Liver (tissue), 3 donors: ENCODE results near the gene PPFIBP1.

Source experiments
- GABPA ChIP-seq, 2 donors: IDR thresholded peaks in 1 of 2; conservative IDR thresholded peaks in 1 of 2; 2 replicates each; pipeline ENCODE4 v1.6.1; 2016; ENCODE audit warnings: antibody characterized with exemption in 2 of 2, mild to moderate bottlenecking in 1 of 2, moderate library complexity in 1 of 2
- RAD21 ChIP-seq, 2 donors: IDR thresholded peaks; 2 replicates each; pipeline ENCODE4 v1.6.1; 2016; ENCODE audit warnings: antibody characterized with exemption in 2 of 2, mild to moderate bottlenecking in 2 of 2
- REST ChIP-seq: IDR thresholded peaks from 2 replicates; pipeline ENCODE4 v1.6.1; 2016; ENCODE audit warnings: antibody characterized with exemption, mild to moderate bottlenecking
- RXRA ChIP-seq, 2 donors: IDR thresholded peaks; 2 replicates each; pipeline ENCODE4 v1.6.1; 2017 to 2018; ENCODE audit warnings: antibody characterized with exemption in 2 of 2, mild to moderate bottlenecking in 1 of 2
- TAF1 ChIP-seq: conservative IDR thresholded peaks from 2 replicates; pipeline ENCODE4 v1.6.1; 2016; ENCODE audit warnings: antibody characterized with exemption, mild to moderate bottlenecking
- TF ChIP-seq, protein P1 (sequence below): fragments of 150-350 bp; IDR thresholded peaks from 2 replicates; pipeline ENCODE4 v1.5.1; 2017; ENCODE audit warnings: improper control_type of control experiment, low read depth, low read length; ENCODE audit not compliant: missing input control
- TF ChIP-seq, protein P2 (sequence below): IDR thresholded peaks from 2 replicates; pipeline ENCODE4 v1.6.1; 2016; ENCODE audit warnings: antibody characterized with exemption
- donor health status: healthy.
- donor health status: healthy.

GRCh38 chr12:27627123-27627852, 103.3 kb downstream of the PPFIBP1 start:
- TF ChIP-seq REST (no peak), TAF1 (no peak), RXRA (IDR thresholded peaks at IDR 0.05) (no peak), RAD21 (IDR thresholded peaks at IDR 0.05) (no peak), GABPA (IDR thresholded peaks at IDR 0.05 in 1 of 2, conservative IDR thresholded peaks at IDR 0.05 in 1 of 2) (no peak)
- TF ChIP-seq, protein P1, sequence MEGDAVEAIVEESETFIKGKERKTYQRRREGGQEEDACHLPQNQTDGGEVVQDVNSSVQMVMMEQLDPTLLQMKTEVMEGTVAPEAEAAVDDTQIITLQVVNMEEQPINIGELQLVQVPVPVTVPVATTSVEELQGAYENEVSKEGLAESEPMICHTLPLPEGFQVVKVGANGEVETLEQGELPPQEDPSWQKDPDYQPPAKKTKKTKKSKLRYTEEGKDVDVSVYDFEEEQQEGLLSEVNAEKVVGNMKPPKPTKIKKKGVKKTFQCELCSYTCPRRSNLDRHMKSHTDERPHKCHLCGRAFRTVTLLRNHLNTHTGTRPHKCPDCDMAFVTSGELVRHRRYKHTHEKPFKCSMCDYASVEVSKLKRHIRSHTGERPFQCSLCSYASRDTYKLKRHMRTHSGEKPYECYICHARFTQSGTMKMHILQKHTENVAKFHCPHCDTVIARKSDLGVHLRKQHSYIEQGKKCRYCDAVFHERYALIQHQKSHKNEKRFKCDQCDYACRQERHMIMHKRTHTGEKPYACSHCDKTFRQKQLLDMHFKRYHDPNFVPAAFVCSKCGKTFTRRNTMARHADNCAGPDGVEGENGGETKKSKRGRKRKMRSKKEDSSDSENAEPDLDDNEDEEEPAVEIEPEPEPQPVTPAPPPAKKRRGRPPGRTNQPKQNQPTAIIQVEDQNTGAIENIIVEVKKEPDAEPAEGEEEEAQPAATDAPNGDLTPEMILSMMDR: no peak
- TF ChIP-seq, protein P2, sequence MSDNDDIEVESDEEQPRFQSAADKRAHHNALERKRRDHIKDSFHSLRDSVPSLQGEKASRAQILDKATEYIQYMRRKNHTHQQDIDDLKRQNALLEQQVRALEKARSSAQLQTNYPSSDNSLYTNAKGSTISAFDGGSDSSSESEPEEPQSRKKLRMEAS: no peak
